Measurements from ENCODE around the gene HNRNPLL.

HNRNPLL gene

DNA sequence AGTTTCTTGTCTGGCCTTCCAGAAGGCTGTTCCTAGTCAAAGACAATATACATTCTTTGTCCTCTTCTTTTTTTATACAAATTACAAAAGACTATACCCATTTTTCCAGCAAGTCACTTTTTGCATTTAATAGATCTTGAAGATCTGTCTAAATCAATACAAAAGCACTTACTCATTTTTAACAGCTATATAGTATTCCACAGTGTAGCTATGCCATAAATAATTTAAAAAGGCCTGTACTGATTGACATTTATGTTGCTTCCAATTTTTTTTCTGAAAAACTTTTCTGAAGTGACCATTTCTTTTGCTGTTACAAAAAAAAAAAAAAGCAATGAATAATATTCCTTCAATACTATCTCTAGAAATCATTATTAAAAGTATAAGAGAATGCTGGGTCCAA, 30.3 kb upstream of the HNRNPLL start:
- Histone ChIP-seq H3K4me3 (ENCODE audit: low read depth, low read length) (no peak overlapping the region), H3K9me3 (no peaks in the 10 kb centered on the region; the same call in 1 of the 2 replicates), H3K36me3 (no peaks in the 10 kb centered on the region), H3K4me1 (no peaks in the 10 kb centered on the region), H3K27me3 (no peaks in the 10 kb centered on the region)
- DNase-seq, result no peak
- TF ChIP-seq, protein P1, sequence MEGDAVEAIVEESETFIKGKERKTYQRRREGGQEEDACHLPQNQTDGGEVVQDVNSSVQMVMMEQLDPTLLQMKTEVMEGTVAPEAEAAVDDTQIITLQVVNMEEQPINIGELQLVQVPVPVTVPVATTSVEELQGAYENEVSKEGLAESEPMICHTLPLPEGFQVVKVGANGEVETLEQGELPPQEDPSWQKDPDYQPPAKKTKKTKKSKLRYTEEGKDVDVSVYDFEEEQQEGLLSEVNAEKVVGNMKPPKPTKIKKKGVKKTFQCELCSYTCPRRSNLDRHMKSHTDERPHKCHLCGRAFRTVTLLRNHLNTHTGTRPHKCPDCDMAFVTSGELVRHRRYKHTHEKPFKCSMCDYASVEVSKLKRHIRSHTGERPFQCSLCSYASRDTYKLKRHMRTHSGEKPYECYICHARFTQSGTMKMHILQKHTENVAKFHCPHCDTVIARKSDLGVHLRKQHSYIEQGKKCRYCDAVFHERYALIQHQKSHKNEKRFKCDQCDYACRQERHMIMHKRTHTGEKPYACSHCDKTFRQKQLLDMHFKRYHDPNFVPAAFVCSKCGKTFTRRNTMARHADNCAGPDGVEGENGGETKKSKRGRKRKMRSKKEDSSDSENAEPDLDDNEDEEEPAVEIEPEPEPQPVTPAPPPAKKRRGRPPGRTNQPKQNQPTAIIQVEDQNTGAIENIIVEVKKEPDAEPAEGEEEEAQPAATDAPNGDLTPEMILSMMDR (IDR thresholded peaks at IDR 0.05; ENCODE audit: low read depth, low read length), result no peak

DNA sequence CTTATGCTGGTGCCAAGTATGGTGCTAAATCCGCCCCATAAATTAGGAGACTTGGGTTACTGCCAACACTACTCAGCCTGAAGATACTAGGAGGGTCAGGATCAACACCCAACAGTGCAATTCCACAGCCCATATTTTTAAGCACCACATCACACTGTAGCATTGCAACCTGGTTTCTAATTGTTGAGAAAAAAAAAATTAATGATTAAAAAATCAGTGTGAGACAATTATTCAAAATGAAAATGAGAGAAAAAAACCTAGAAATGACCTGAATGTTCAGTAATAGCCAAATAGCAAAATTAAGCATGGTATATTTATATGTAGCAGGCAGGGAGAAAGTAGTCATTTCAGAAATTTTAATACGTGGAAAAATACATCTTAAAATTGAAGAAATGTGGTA, 29.2 kb upstream of the HNRNPLL start:
- TF ChIP-seq, protein P1 (IDR thresholded peaks at IDR 0.05; ENCODE audit: low read depth, low read length), result no peak
- DNase-seq, result no peak
- H3K36me3 ChIP-seq, result no peaks in the 10 kb centered on the region
- no peaks in the 10 kb centered on the region; the same call in 1 of the 2 replicates for H3K9me3 ChIP-seq
- H3K4me1 ChIP-seq, result no peaks in the 10 kb centered on the region
- no peaks in the 10 kb centered on the region for H3K27me3 ChIP-seq
- no peak overlapping the region for H3K4me3 ChIP-seq (ENCODE audit: low read depth, low read length)

DNA sequence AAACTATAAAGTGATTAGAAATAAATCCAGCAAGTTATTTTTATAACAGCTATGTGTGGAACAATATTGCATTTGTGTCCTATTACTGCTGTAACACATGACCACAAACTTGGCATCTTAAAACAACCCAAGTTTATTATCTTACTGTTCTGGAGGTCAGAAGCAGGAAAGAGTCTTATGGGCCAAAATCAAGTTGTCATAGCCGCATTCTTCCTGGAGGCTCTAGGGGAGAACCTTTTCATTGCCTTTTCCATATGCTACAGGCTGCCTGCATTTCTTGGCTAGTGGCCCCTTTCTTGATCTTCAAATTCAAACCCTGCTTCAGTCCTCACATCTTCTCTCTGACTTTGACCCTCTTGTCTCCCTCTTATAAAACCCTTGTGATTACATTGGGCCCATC, 27.0 kb upstream of the HNRNPLL start:
- no peaks in the 10 kb centered on the region for H3K4me1 ChIP-seq
- H3K27me3 ChIP-seq, result no peaks in the 10 kb centered on the region
- TF ChIP-seq, protein P1 (IDR thresholded peaks at IDR 0.05; ENCODE audit: low read depth, low read length), result no peak
- H3K36me3 ChIP-seq, result no peaks in the 10 kb centered on the region
- H3K4me3 ChIP-seq (ENCODE audit: low read depth, low read length), result no peak overlapping the region
- DNase-seq, result no peak
- no peaks in the 10 kb centered on the region; the same call in 1 of the 2 replicates for H3K9me3 ChIP-seq

DNA sequence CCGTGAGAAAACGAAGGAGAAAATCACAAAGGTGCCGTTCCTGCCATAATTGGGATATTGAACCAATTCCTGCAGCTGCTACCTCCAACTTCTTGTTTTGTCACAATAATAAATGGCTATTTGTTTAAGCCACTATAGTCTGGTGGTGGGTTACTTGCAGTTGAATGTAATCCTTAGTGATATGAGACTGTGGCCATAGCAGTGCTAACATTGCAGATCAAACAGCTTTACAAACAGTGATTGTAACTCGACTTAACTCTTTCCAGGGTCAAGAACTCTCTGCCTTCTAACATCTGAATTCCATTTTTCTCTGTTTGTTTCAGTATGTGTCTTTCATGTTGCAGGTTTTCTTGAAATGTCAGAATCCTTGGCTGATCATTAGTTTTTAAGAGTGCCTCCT, 24.7 kb upstream of the HNRNPLL start:
- Histone ChIP-seq H3K9me3 (no peaks in the 10 kb centered on the region), H3K4me1 (no peaks in the 10 kb centered on the region), H3K27me3 (no peaks in the 10 kb centered on the region), H3K4me3 (ENCODE audit: low read depth, low read length) (no peak overlapping the region), H3K36me3 (no peaks in the 10 kb centered on the region)
- DNase-seq, result no peak
- TF ChIP-seq, protein P1 (IDR thresholded peaks at IDR 0.05; ENCODE audit: low read depth, low read length), result no peak

DNA sequence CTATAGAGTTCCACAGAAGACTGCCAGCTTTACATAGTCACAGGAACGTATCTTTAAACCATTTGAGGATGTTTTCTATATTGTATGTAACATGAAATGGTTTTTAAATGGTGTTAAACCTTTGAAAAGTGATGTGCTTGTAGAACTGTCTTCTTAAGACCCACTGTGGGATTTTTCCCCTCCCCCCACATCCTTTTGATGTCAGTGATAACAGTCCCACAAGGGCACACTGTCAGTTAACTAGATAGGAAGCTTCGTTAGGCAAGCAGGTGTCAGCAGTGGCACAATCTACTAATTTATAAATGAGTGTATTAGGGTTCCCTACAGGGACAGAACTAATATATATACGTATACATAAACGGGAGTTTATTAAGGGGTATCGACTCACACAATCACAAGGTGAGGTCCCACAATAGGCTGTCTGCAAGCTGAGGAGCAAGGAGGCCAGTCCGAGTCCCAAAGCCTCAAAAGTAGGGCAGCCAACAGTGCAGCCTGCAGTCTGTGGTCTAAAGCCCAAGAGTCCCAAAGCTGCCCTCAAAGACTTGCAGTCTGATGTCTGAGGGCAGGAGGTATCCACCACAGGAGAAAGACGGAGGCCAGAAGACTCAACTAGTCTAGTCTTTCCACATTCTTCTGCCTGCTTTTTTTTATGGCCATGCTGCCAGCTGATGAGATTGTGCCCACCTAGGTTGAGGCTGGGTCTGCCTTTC, 23.8 kb upstream of the HNRNPLL start:
- Histone ChIP-seq H3K9me3 (no peaks in the 10 kb centered on the region), H3K4me1 (no peaks in the 10 kb centered on the region), H3K27me3 (no peaks in the 10 kb centered on the region), H3K36me3 (no peaks in the 10 kb centered on the region), H3K4me3 (ENCODE audit: low read depth, low read length) (no peak overlapping the region)
- DNase-seq, result no peak
- TF ChIP-seq, protein P1 (IDR thresholded peaks at IDR 0.05; ENCODE audit: low read depth, low read length), result no peak

DNA sequence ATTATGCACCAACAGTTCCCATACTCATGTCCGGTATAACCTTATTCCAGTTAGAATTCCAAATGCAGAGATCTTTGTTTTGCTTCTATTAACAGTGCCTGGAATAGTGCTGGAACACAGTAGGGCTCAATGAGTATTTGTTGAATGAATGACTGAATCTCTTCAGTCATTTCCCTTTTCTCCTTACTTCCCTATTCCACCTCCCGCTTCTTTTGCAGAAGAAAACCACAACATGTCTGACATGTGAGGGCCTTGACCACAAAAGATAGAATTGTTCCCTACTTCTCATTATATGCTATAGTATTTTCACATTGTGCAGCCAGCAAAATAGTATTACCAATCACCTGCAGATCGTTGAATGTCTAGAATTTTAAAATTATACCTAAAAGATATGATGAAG, 19.5 kb upstream of the HNRNPLL start:
- H3K4me3 ChIP-seq (ENCODE audit: low read depth, low read length), result no peak overlapping the region
- H3K4me1 ChIP-seq, result no peaks in the 10 kb centered on the region
- no peak for DNase-seq
- H3K9me3 ChIP-seq, result no peaks in the 10 kb centered on the region
- no peaks in the 10 kb centered on the region for H3K36me3 ChIP-seq
- TF ChIP-seq, protein P1 (IDR thresholded peaks at IDR 0.05; ENCODE audit: low read depth, low read length), result no peak
- H3K27me3 ChIP-seq, result no peaks in the 10 kb centered on the region

All from BE2C (cell line).